HG03025 (cell line): ENCODE results near the gene SERINC4.
"Not testable (repeated sequence)": the region's sequence is repeated elsewhere in the genome, so short reads cannot be mapped to it uniquely, and the experiment has no call there.

Source experiments
- ATAC-seq: cut with Tn5 transposase; IDR thresholded peaks from one replicate; pipeline ENCODE4 v1.9.1; 2021; ENCODE audit warnings: mild to moderate bottlenecking, moderate library complexity; ENCODE audit not compliant: unreplicated experiment, low FRiP score

Gene SERINC4

GRCh38 chr15:43799945-43800285 is at the start of gene SERINC4:
SERINC4 (minus strand) TSS chr15:43800220; CDS start chr15:43799986, 234 bp downstream.
- ATAC-seq, result no peak

- ATAC-seq, result no peak
These were observed 45.4 kb upstream of the SERINC4 start for GRCh38 chr15:43845421-43845820.

- ATAC-seq, result not testable (repeated sequence)
These were observed 32.5 kb upstream of the SERINC4 start for GRCh38 chr15:43832485-43832884.

GRCh38 chr15:43831519-43832052 is 31.6 kb upstream of the SERINC4 start:
- ATAC-seq, result not testable (repeated sequence)

GRCh38 chr15:43830691-43831275 is 30.8 kb upstream of the SERINC4 start:
- ATAC-seq, result not testable (repeated sequence)

GRCh38 chr15:43829951-43830540 is 30.0 kb upstream of the SERINC4 start:
- ATAC-seq, result not testable (repeated sequence)

- no peak for ATAC-seq
These were observed 28.1 kb upstream of the SERINC4 start for GRCh38 chr15:43828061-43828657.

GRCh38 chr15:43826508-43827341 is 26.7 kb upstream of the SERINC4 start, which contains the start of gene WDR76:
WDR76 (plus strand) TSS chr15:43827002; CDS start chr15:43827033, 31 bp downstream.
- no peak for ATAC-seq

- no peak for ATAC-seq
These were observed 26.0 kb upstream of the SERINC4 start for GRCh38 chr15:43826029-43826507.

- not testable (repeated sequence) for ATAC-seq
These were observed 25.3 kb upstream of the SERINC4 start for GRCh38 chr15:43825305-43825704.

- ATAC-seq, result peak; percentile 73
These were observed 24.6 kb upstream of the SERINC4 start, which contains the start of gene MFAP1 for GRCh38 chr15:43824302-43825246. MFAP1 (minus strand) TSS chr15:43824690; CDS start chr15:43824569, 121 bp downstream.

- ATAC-seq, result no peak
These were observed 21.5 kb upstream of the SERINC4 start for GRCh38 chr15:43821505-43821904.

- not testable (repeated sequence) for ATAC-seq
These were observed 15.0 kb upstream of the SERINC4 start for GRCh38 chr15:43815064-43815463.

- ATAC-seq, result no peak
These were observed 9.1 kb upstream of the SERINC4 start for GRCh38 chr15:43808960-43809678.

GRCh38 chr15:43808435-43808950 is 8.5 kb upstream of the SERINC4 start:
- no peak for ATAC-seq

- not testable (repeated sequence) for ATAC-seq
These were observed 2.7 kb upstream of the SERINC4 start for GRCh38 chr15:43802676-43803075.

GRCh38 chr15:43800286-43801141 is 494 bp upstream of the SERINC4 start, which contains the start of gene HYPK:
HYPK (plus strand) TSS chr15:43800599; CDS start chr15:43800623, 24 bp downstream.
- ATAC-seq, result peak; percentile 82
